GM18858 (cell line): ENCODE results near the gene DAPK1.

Experiments
- ATAC-seq: cut with Tn5 transposase; IDR thresholded peaks from one replicate; pipeline ENCODE4 v1.9.1; 2021; ENCODE audit not compliant: unreplicated experiment

Gene DAPK1

GRCh38 chr9:87638292-87638691 is 140.6 kb downstream of the DAPK1 start:
- no peak for ATAC-seq

- no peak for ATAC-seq
These were observed 142.3 kb downstream of the DAPK1 start for GRCh38 chr9:87639949-87640348.

GRCh38 chr9:87640385-87640795 is 142.7 kb downstream of the DAPK1 start:
- ATAC-seq = no peak

GRCh38 chr9:87641067-87641466 is 143.4 kb downstream of the DAPK1 start:
- ATAC-seq = no peak

GRCh38 chr9:87642330-87643106 is 144.9 kb downstream of the DAPK1 start:
- ATAC-seq = no peak

- ATAC-seq = no peak
These were observed 145.5 kb downstream of the DAPK1 start for GRCh38 chr9:87643107-87643650.

- no peak for ATAC-seq
These were observed 146.3 kb downstream of the DAPK1 start for GRCh38 chr9:87643778-87644570.

GRCh38 chr9:87644659-87645058 is 147.0 kb downstream of the DAPK1 start:
- no peak for ATAC-seq

GRCh38 chr9:87646546-87646945 is 148.9 kb downstream of the DAPK1 start:
- ATAC-seq = no peak

GRCh38 chr9:87647114-87647513 is 149.4 kb downstream of the DAPK1 start:
- ATAC-seq = no peak

- no peak for ATAC-seq
These were observed 150.9 kb downstream of the DAPK1 start for GRCh38 chr9:87648606-87649005.

GRCh38 chr9:87650611-87651295 is 153.1 kb downstream of the DAPK1 start:
- no peak for ATAC-seq

- ATAC-seq = no peak
These were observed 153.8 kb downstream of the DAPK1 start for GRCh38 chr9:87651431-87651830.

- ATAC-seq = no peak
These were observed 156.3 kb downstream of the DAPK1 start for GRCh38 chr9:87653941-87654340.

GRCh38 chr9:87655731-87656130 is 158.1 kb downstream of the DAPK1 start:
- no peak for ATAC-seq

- ATAC-seq = no peak
These were observed 158.8 kb downstream of the DAPK1 start for GRCh38 chr9:87656485-87656884.

- ATAC-seq = no peak
These were observed 159.5 kb downstream of the DAPK1 start for GRCh38 chr9:87657190-87657589.

GRCh38 chr9:87657893-87658292 is 160.2 kb downstream of the DAPK1 start:
- no peak for ATAC-seq

GRCh38 chr9:87658511-87658910 is 160.8 kb downstream of the DAPK1 start:
- no peak for ATAC-seq

- ATAC-seq = no peak
These were observed 162.1 kb downstream of the DAPK1 start for GRCh38 chr9:87659534-87660419.
